Middle frontal gyrus (tissue), 1 donor: ENCODE results near the gene SLC35F2.

Experiments used
- DNase-seq: peaks from one replicate; pipeline ENCODE4 v3.0.0-alpha.2; 2015; ENCODE audit warnings: low spot score; ENCODE audit errors: extremely low spot score

Gene SLC35F2

DNA sequence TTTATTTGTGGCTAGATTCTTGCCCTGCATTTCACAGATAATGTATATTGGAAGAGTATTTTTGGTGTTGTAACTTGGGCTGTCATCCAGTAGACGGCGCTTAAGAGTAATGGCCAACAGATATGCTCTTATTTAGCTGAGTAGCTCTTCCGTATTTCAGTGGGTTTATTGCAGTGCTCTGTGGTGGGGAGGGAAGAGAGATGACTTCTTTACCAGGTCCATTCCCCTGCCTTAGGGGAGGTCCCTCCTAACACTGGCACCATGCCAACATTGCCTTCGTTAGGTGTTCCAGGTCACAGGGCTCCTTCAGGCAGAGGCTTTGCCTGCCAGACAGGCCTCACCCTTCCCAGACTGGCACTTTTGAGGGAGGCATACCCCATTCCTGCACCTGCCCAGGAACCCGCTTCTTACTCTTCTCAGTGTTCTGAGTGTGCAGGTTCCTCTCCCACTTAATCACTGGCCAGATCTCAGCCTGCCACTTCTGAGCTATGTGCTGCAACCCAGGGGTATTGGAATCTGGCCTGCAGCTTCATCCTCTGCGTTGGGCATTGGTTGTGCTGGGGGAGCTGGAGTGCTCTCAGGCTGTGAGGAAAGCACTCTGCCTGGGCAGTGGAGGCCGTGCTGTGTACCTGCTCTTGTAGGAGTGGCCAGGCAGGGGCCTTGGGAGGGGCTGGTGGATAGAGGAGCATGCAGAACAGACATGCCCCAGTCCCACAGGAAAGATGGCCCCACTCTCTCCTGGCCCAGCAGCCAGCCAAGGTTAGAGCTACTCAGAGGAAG is 117.4 kb downstream of the SLC35F2 start:
- no peak for DNase-seq
